ENCODE results near the gene BCAS1. TPM values are rescaled to one million over a fixed set of nuclear protein-coding genes. Genes with fewer than 3 reads are reported as not detected.

Gene BCAS1
- total RNA-seq, 1 donor from 2014 or later: not detected

DNA sequence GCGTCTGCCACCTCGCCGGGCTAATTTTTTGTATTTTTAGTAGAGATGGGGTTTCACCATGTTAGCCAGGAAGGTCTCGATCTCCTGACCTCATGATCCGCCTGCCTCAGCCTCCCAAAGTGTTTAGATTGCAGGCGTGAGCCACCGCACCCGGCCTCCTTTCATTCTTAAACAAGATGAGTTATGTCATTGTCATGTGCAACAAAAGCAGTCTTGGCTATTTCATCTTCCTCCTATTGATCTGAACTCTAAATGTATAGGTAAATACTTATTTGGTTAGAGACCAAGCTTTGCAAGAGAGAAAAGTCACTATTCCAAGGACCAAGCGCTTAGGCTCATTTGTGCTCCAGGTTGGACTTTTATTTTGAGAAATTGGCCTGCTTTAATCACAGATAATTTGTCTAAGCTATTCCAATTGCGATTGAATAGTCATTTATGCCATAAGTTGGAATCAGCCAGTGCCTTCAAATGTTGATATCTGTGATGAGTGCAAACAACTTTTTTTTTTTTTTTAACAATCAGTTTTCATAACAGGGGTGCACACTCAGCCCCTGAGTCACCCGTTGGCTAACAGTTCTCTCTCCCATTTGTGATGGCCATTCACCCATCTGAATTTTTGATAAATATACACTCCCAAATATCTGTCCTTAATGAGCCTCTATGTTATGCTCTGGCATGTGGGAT is 167.3 kb downstream of the BCAS1 start:
- TF ChIP-seq, protein P1, sequence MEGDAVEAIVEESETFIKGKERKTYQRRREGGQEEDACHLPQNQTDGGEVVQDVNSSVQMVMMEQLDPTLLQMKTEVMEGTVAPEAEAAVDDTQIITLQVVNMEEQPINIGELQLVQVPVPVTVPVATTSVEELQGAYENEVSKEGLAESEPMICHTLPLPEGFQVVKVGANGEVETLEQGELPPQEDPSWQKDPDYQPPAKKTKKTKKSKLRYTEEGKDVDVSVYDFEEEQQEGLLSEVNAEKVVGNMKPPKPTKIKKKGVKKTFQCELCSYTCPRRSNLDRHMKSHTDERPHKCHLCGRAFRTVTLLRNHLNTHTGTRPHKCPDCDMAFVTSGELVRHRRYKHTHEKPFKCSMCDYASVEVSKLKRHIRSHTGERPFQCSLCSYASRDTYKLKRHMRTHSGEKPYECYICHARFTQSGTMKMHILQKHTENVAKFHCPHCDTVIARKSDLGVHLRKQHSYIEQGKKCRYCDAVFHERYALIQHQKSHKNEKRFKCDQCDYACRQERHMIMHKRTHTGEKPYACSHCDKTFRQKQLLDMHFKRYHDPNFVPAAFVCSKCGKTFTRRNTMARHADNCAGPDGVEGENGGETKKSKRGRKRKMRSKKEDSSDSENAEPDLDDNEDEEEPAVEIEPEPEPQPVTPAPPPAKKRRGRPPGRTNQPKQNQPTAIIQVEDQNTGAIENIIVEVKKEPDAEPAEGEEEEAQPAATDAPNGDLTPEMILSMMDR (IDR thresholded peaks at IDR 0.05; ENCODE audit: insufficient read depth, low read length, severe bottlenecking): no peak
- H3K4me3 ChIP-seq (ENCODE audit: low read depth, low read length): no peak overlapping the region
- FAIRE-seq: no peak
- no peaks in the 10 kb centered on the region for H3K36me3 ChIP-seq (ENCODE audit: control insufficient read depth, insufficient read depth, low read length)
- no peak for DNase-seq (ENCODE audit: low read depth)
- H3K27me3 ChIP-seq (ENCODE audit: control insufficient read depth, insufficient read depth, low read length): no peaks in the 10 kb centered on the region

DNA sequence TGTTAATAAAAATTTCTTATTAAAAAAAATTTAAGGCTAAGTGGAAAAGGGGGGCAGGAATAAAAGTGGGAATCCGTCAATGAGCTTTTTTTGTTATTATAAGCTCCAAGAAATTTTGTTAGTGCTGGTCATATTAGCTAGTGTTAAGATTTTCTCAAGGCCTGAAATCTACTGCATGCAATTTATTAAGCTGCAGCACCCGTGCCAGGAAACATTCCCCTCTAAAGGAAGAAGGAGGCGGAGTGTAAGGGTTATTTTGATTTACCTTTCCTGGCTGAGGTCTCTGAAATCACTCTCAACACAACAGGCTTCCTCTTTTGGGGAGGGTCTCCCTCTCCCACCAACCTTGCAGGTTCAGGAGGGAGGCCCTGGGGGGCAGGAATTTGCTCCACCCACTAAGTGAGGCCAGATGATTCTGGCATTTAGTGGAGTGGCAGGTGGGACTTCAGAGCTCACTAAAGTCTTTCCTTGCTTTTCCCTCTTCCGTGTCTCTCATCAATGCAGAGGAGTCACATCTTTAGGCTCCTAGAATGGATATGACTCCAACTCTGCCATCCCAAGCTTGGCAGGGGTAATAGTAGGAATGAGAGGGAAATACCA is 168.8 kb downstream of the BCAS1 start:
- no peak for FAIRE-seq

DNA sequence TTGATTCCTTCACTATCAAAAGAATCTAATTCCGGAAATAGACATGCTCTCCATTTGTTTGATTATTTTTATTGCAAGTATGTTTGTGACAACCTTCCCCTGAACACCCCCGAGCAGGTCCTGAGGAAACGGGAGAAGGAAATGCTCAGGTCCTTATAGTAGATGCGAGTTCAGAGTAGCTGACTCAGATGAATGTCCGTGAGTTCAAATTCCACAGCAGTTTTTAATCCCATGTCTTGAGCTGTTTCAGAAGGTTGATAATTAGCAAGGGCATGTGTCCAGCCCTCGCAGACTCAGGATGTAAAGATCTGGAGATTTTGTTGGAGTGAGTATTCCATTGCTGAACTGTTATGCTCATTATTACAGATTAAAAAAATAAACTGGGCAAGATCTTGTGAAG is 169.3 kb downstream of the BCAS1 start:
- Histone ChIP-seq H3K27me3 (ENCODE audit: control insufficient read depth, insufficient read depth, low read length) (no peaks in the 10 kb centered on the region), H3K36me3 (ENCODE audit: control insufficient read depth, insufficient read depth, low read length) (no peaks in the 10 kb centered on the region), H3K4me3 (ENCODE audit: low read depth, low read length) (no peak overlapping the region)
- DNase-seq (ENCODE audit: low read depth) (peak; percentile 74), FAIRE-seq (no peak)
- TF ChIP-seq, protein P1 (IDR thresholded peaks at IDR 0.05; ENCODE audit: insufficient read depth, low read length, severe bottlenecking): no peak

More for the DNA sequence above, 168.8 kb downstream of the BCAS1 start:
- Histone ChIP-seq H3K27me3 (ENCODE audit: control insufficient read depth, insufficient read depth, low read length) (no peaks in the 10 kb centered on the region), H3K4me3 (ENCODE audit: low read depth, low read length) (no peak overlapping the region), H3K36me3 (ENCODE audit: control insufficient read depth, insufficient read depth, low read length) (no peaks in the 10 kb centered on the region)
- no peak for DNase-seq (ENCODE audit: low read depth)
- TF ChIP-seq, protein P1 (IDR thresholded peaks at IDR 0.05; ENCODE audit: insufficient read depth, low read length, severe bottlenecking): no peak

DNA sequence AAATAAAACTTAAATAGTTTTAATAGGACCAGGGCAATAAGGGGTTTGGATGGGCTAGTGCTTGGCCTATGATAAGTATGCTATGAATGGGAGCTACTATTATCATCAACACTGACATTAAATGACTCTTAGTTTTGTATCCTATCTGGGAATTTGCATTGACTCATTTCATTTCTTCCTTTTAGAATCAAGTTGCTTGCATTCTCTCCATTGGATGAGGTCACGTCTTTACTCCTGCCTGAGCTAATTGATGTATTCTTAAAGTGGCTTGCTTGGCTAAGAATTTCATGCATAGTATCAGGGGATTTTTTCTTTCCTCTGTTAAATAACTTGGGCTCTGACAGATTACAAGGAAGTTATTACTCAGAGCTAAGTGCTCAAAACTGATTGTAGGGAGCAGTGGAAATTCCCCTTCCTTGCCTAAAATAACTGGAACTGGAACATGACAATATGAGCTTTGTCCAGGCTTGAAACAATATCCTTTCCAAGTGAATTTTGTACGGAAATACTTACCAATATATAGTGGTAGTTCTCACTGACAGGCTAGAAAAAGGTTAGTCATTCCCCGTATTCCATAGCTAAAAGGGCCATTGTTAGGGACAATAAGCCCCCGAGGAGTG is 169.9 kb downstream of the BCAS1 start:
- Histone ChIP-seq H3K36me3 (ENCODE audit: control insufficient read depth, insufficient read depth, low read length) (no peaks in the 10 kb centered on the region), H3K4me3 (ENCODE audit: low read depth, low read length) (no peak overlapping the region), H3K27me3 (ENCODE audit: control insufficient read depth, insufficient read depth, low read length) (no peaks in the 10 kb centered on the region)
- FAIRE-seq: no peak
- TF ChIP-seq, protein P1 (IDR thresholded peaks at IDR 0.05; ENCODE audit: insufficient read depth, low read length, severe bottlenecking): no peak
- peak; percentile 97 for DNase-seq (ENCODE audit: low read depth)

DNA sequence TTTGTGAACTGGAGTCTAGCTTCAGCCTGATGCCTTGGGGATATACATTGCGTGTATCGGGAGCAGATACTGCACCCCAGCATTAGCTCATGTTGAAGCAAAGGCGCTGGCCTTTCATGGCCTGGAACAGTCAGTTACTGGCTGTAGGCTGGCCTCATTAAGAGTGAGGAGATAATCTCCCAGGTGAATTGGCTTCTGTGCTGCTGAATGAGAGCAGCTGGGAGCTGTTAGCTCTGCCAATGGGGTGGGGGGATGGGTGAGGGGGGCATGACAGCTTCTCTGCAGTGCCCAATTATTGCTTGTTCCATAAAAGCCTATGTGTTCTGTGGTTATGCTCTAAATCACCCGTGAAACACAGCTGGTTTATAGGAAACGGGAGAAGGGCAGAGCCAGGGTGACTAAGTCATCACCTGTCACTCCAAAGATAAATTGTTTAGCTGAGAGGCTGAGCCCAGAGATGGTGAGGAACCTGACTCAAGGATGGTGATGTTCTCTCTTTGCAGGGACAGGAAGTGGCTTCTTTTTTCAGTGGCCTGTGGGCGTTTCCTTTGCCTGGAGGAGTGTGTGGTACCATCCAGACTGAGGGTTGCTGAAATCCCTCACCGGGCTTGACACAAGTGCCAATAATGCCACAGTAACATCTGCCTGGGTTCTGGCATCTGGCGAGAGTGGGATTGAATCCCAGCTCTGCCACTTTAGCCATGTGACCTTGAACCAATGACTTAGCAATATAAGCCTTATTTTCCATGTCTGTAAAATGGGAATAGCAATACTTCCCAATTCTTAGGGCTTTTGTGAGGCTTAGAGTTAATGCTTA is 170.8 kb downstream of the BCAS1 start:
- DNase-seq (ENCODE audit: low read depth): peak; percentile 78
- no peaks in the 10 kb centered on the region for H3K36me3 ChIP-seq (ENCODE audit: control insufficient read depth, insufficient read depth, low read length)
- peak; percentile 28 for FAIRE-seq
- H3K4me3 ChIP-seq (ENCODE audit: low read depth, low read length): no peak overlapping the region
- H3K27me3 ChIP-seq (ENCODE audit: control insufficient read depth, insufficient read depth, low read length): no peaks in the 10 kb centered on the region
- TF ChIP-seq, protein P1 (IDR thresholded peaks at IDR 0.05; ENCODE audit: insufficient read depth, low read length, severe bottlenecking): no peak

All from bronchial epithelial cell (primary cell).